GM12801 (cell line): ENCODE measurements around the gene S100A5.

ENCODE experiments used
- CTCF ChIP-seq: IDR thresholded peaks from one replicate; pipeline ENCODE4 v1.5.1; 2011; ENCODE audit warnings: control low read depth; ENCODE audit not compliant: insufficient read length; ENCODE audit errors: extremely low read depth

The S100A5 gene

GRCh38 chr1:153490272-153491051 lies 50.3 kb downstream of the S100A5 start:
- TF ChIP-seq CTCF: no peak

- TF ChIP-seq CTCF: no peak
Measured at GRCh38 chr1:153488731-153489130, 52.0 kb downstream of the S100A5 start.

GRCh38 chr1:153487707-153488106 lies 53.0 kb downstream of the S100A5 start:
- TF ChIP-seq CTCF: no peak
